HepG2 (cell line): Measurements from ENCODE around the gene ABCC1. TPM values are rescaled to one million over a fixed set of nuclear protein-coding genes. Genes with fewer than 3 reads are reported as not detected.

Experiments
- ATAC-seq: fragments of 200-7000 bp; cut with Tn5 transposase; 3 replicates; pipeline ENCODE4 v1.9.1; 2020; ENCODE audit warnings: mild to moderate bottlenecking, moderate library complexity
- BruUV-seq: library from RNA; stranded (reverse); fragments of 400-500 nt; replicated peaks from 2 replicates; lab custom pipeline; 2021; lab: Mats Ljungman, UMichigan
- CTCF ChIA-PET: fragments of 300-600 bp; formaldehyde crosslinking; extraction: SDS; loops from one replicate; lab custom pipeline; 2021; ENCODE audit warnings: low total read pairs, inconsistent platforms, low intra/inter-chr PET ratio; lab: Yijun Ruan, JAX
- POLR2A ChIA-PET: fragments of 350-600 bp; sonication (Branson Sonifier 250); formaldehyde crosslinking; loops from one replicate; lab custom pipeline; 2020; ENCODE audit warnings: antibody characterized with exemption, inconsistent platforms; lab: Yijun Ruan, JAX
- DNase-seq: peaks from one replicate; pipeline ENCODE4 v3.0.0-alpha.2; 2015; ENCODE audit warnings: low spot score
- FAIRE-seq: peaks from 3 replicates; lab custom pipeline; 2011; peaks lifted over from hg19 to GRCh38; lab: Jason Lieb, UNC
- H2AFZ ChIP-seq: one replicate; pipeline ENCODE4 v1.6.1; 2011; ENCODE audit warnings: low read length, inconsistent platforms
- H3K27ac ChIP-seq: fragments of 300-600 bp; 3 replicates; pipeline ENCODE4 v1.8.0; 2011; ENCODE audit warnings: mixed run types, mild to moderate bottlenecking, mixed read lengths, low read length, inconsistent platforms; ENCODE audit not compliant: insufficient read depth; ENCODE audit errors: extremely low read length
- H3K27me3 ChIP-seq, 2 experiments: fragments of 200-600 bp in 1 of 2; 2 replicates in 1 of 2; 3 replicates in 1 of 2; pipeline versions ENCODE4 v1.6.0 to v1.8.0; 2011; ENCODE audit warnings: low read length in 2 of 2, mild to moderate bottlenecking in 2 of 2, moderate library complexity in 2 of 2, inconsistent platforms in 1 of 2; ENCODE audit not compliant: insufficient read depth in 2 of 2, control insufficient read depth in 1 of 2
- H3K36me3 ChIP-seq, 2 experiments: fragments of 200-600 bp in 1 of 2; replicated peaks in 1 of 2; 2 replicates in 1 of 2; 3 replicates in 1 of 2; pipeline versions ENCODE4 v1.5.1 to v1.8.0; 2011; ENCODE audit warnings: low read length in 2 of 2, inconsistent platforms in 1 of 2; ENCODE audit not compliant: insufficient read depth in 2 of 2, control insufficient read depth in 1 of 2
- H3K4me1 ChIP-seq: 2 replicates; pipeline ENCODE4 v1.5.1; 2012; ENCODE audit warnings: low read length, inconsistent platforms; ENCODE audit not compliant: insufficient read depth
- H3K4me2 ChIP-seq: 2 replicates; pipeline ENCODE4 v1.6.0; 2011; ENCODE audit warnings: low read depth, low read length, inconsistent platforms
- H3K4me3 ChIP-seq, 3 experiments: fragments of 200-600 bp in 1 of 3; sonication (generic), shearing (Covaris generic) in 1 of 3; replicated peaks in 1 of 3; 2 replicates each; pipeline ENCODE4 v1.5.1; 2011 to 2016; ENCODE audit warnings: low read length in 3 of 3, inconsistent platforms in 2 of 3, low read depth in 2 of 3, mild to moderate bottlenecking in 2 of 3, control low read depth in 1 of 3, mixed read lengths in 1 of 3; ENCODE audit not compliant: insufficient read depth in 1 of 3
- H3K79me2 ChIP-seq: one replicate; pipeline ENCODE4 v1.6.1; 2011; ENCODE audit warnings: low read length, inconsistent platforms; ENCODE audit not compliant: insufficient read depth
- H3K9ac ChIP-seq: 2 replicates; pipeline ENCODE4 v1.6.0; 2011; ENCODE audit warnings: mild to moderate bottlenecking, low read depth, low read length, inconsistent platforms; ENCODE audit not compliant: insufficient read depth
- H3K9me3 ChIP-seq: 2 replicates; pipeline ENCODE4 v1.5.1; 2012; ENCODE audit warnings: mild to moderate bottlenecking, low read length
- H4K20me1 ChIP-seq: 2 replicates; pipeline ENCODE4 v1.6.0; 2011; ENCODE audit warnings: inconsistent platforms, mild to moderate bottlenecking, low read length, moderate library complexity; ENCODE audit not compliant: insufficient read depth
- FLYWCH1 ChIP-seq: sonication (generic); formaldehyde crosslinking; IDR thresholded peaks from 2 replicates; pipeline ENCODE4 v1.8.1; 2023; ENCODE audit warnings: mild to moderate bottlenecking, missing genetic modification reagents
- WGBS: methylation state at CpG from one replicate; pipeline ENCODE4 v1.1.6; 2017; ENCODE audit warnings: low lambda C conversion rate; 5-methylcytosine and 5-hydroxymethylcytosine counted together
- in situ Hi-C: cut with HindIII; loops from 2 replicates; pipeline ENCODE4 v1.10.0; 2017; ENCODE audit warnings: low pct_unique_long_range_greater_than_20kb; ENCODE audit not compliant: extremely low pct_ligation_motif_present
- intact Hi-C: fragments of 100-400 bp; cut with micrococcal nuclease; formaldehyde crosslinking; loops from one replicate; pipeline ENCODE4 v1.10.0; 2022; ENCODE audit not compliant: unreplicated experiment
- polyA plus RNA-seq, 8 experiments: library from polyadenylated mRNA; depleted of rRNA in 3 of 8; stranded (reverse) in 7 of 8; unstranded in 1 of 8; fragments of >200 nt; fragmentation: Illumina TruSeq in 4 of 8; extraction: Trizol in 4 of 8; gene quantifications; 2 replicates each; pipeline versions ENCODE4 v1.2.1 to v1.2.3, GENCODE V29; 2011 to 2016; ENCODE audit warnings: low read depth in 4 of 8, missing spikeins in 1 of 8, mixed read lengths in 1 of 8; ENCODE audit not compliant: insufficient read depth in 1 of 8
- total RNA-seq, 5 experiments: library from RNA; depleted of rRNA; stranded (reverse); fragments of >200 nt; fragmentation: Illumina TruSeq; extraction: Trizol; gene quantifications; 2 replicates each; pipeline ENCODE4 v1.2.3, GENCODE V29; 2016; ENCODE audit warnings: low read depth in 1 of 5
- TF ChIP-seq, protein P1 (sequence below), 2 experiments: fragments of 450-650 bp in 1 of 2; sonication (generic) in 1 of 2; formaldehyde crosslinking in 1 of 2; IDR thresholded peaks; 2 replicates each; pipeline versions ENCODE4 v1.6.1 to v1.8.0; 2016 to 2022; ENCODE audit warnings: antibody characterized with exemption in 1 of 2, mild to moderate bottlenecking in 1 of 2, missing genetic modification reagents in 1 of 2

Gene ABCC1
- total and polyA plus RNA-seq, 2 of the 13 experiments (the other 11 are each of a cell fraction or from before 2014, with no cell fraction given): 13.0 to 30.6 TPM

DNA sequence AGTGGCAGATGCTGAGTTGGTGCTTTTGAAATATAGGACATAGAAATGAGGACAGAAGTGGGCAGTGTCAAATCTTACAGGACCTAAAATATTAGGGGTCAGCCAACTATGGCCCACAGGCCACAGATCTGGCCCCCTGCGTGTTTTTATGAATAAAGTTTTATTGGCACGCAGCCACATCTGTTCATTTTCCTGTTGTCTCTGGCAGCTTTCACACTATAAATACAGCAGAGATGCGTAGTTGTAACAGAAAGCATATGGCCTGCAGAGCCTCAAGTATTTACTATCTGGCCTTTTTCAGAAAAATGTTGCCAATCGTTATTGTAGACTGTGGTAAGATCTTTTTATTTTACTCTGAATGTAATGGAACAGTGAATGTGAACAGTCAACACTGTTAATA lies 191.1 kb downstream of the ABCC1 start:
- H4K20me1 ChIP-seq: peaks cover 3% of the 10 kb centered on the region; the same call in 1 of the 2 replicates
- H3K79me2 ChIP-seq: no peaks in the 10 kb centered on the region
- no peak for ATAC-seq
- H3K4me1 ChIP-seq: no peaks in the 10 kb centered on the region
- H3K9ac ChIP-seq: no peak overlapping the region
- no peaks in the 10 kb centered on the region for H3K9me3 ChIP-seq
- ChIA-PET POLR2A (no interaction called here), CTCF (no interaction called here)
- no TSS peak for BruUV-seq
- WGBS: 93% methylated on average over 4 of the region's 4 CpGs
- no peak overlapping the region for H3K4me2 ChIP-seq
- intact Hi-C loops: no loop called here
- in situ Hi-C loops: no loop called here
- no peak overlapping the region for H3K27ac ChIP-seq
- H3K4me3 ChIP-seq: no peak overlapping the region
- H2AFZ ChIP-seq: no peak overlapping the region
- H3K27me3 ChIP-seq: no peaks in the 10 kb centered on the region
- no peak for FAIRE-seq
- no peak for DNase-seq
- TF ChIP-seq, protein P1, sequence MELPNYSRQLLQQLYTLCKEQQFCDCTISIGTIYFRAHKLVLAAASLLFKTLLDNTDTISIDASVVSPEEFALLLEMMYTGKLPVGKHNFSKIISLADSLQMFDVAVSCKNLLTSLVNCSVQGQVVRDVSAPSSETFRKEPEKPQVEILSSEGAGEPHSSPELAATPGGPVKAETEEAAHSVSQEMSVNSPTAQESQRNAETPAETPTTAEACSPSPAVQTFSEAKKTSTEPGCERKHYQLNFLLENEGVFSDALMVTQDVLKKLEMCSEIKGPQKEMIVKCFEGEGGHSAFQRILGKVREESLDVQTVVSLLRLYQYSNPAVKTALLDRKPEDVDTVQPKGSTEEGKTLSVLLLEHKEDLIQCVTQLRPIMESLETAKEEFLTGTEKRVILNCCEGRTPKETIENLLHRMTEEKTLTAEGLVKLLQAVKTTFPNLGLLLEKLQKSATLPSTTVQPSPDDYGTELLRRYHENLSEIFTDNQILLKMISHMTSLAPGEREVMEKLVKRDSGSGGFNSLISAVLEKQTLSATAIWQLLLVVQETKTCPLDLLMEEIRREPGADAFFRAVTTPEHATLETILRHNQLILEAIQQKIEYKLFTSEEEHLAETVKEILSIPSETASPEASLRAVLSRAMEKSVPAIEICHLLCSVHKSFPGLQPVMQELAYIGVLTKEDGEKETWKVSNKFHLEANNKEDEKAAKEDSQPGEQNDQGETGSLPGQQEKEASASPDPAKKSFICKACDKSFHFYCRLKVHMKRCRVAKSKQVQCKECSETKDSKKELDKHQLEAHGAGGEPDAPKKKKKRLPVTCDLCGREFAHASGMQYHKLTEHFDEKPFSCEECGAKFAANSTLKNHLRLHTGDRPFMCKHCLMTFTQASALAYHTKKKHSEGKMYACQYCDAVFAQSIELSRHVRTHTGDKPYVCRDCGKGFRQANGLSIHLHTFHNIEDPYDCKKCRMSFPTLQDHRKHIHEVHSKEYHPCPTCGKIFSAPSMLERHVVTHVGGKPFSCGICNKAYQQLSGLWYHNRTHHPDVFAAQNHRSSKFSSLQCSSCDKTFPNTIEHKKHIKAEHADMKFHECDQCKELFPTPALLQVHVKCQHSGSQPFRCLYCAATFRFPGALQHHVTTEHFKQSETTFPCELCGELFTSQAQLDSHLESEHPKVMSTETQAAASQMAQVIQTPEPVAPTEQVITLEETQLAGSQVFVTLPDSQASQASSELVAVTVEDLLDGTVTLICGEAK (IDR thresholded peaks at IDR 0.05): peak; percentile 56
- TF ChIP-seq, protein P1 (CRISPR knock-in tag; IDR thresholded peaks at IDR 0.05): peak; percentile 94
- no peak for TF ChIP-seq FLYWCH1
- peaks cover 39 to 64% of the 10 kb centered on the region in 2 experiments for H3K36me3 ChIP-seq
